DOHH2 (cell line): ENCODE data around the gene POLR2J.
"Not testable (repeated sequence)": the region's sequence is repeated elsewhere in the genome, so short reads cannot be mapped to it uniquely, and the experiment has no call there.

Experiments
- EZH2phosphoT487 ChIP-seq: fragments of 200-600 bp; sonication (generic); IDR thresholded peaks from 2 replicates; pipeline ENCODE4 v1.6.1; 2017; ENCODE audit warnings: borderline replicate concordance, mild to moderate bottlenecking, antibody characterized with exemption, low read length, moderate library complexity, mixed read lengths
- TF ChIP-seq, protein P1 (sequence below): fragments of 200-600 bp; sonication (generic); IDR thresholded peaks from one replicate; pipeline ENCODE4 v1.5.1; 2014; ENCODE audit warnings: antibody characterized with exemption, mild to moderate bottlenecking, low read depth, low read length; ENCODE audit not compliant: poor library complexity, severe bottlenecking

DNA sequence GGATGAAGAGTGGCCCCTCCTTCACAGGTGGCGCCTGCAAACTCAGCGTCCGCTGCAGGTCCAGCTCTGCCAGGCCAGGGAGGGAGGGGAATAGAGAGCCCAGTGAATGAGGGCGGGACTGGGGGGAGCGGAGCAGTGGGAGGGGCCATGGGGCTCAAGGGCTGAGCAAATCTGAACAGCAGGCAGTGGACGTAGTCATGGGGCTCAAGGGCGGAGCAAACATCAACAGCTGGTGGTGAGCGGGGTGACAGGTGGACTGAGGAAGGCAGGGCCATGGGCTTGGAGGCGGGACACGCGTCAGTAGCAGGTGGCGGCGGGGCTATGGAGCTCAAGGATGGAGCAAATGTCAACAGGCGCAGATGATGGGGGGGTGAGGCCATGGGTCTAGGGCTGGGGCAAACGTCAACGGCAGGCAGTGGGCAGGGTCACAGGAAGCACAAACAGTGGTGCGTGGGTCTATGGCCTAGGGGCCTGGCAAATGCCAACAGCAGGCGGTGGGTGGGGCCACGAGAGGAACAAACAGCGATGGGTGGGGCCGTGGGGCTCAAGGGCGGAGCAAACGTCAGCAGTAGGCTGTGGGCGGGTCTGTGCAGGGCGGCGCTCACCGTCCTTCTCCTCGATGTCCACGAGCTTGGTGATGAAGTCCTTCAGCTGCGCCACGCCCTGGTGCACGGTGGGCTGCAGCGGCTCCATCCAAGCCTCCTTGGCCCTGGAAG lies 14.7 kb upstream of the POLR2J start:
- TF ChIP-seq, protein P1, sequence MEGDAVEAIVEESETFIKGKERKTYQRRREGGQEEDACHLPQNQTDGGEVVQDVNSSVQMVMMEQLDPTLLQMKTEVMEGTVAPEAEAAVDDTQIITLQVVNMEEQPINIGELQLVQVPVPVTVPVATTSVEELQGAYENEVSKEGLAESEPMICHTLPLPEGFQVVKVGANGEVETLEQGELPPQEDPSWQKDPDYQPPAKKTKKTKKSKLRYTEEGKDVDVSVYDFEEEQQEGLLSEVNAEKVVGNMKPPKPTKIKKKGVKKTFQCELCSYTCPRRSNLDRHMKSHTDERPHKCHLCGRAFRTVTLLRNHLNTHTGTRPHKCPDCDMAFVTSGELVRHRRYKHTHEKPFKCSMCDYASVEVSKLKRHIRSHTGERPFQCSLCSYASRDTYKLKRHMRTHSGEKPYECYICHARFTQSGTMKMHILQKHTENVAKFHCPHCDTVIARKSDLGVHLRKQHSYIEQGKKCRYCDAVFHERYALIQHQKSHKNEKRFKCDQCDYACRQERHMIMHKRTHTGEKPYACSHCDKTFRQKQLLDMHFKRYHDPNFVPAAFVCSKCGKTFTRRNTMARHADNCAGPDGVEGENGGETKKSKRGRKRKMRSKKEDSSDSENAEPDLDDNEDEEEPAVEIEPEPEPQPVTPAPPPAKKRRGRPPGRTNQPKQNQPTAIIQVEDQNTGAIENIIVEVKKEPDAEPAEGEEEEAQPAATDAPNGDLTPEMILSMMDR: not testable (repeated sequence)
- TF ChIP-seq EZH2phosphoT487: not testable (repeated sequence)
